ENCODE measurements around the gene KRT82. TPM values are rescaled to one million over a fixed set of nuclear protein-coding genes. Genes with fewer than 3 reads are reported as not detected.

The KRT82 gene
- total RNA-seq, 1 experiment from 2014 or later = not detected

DNA sequence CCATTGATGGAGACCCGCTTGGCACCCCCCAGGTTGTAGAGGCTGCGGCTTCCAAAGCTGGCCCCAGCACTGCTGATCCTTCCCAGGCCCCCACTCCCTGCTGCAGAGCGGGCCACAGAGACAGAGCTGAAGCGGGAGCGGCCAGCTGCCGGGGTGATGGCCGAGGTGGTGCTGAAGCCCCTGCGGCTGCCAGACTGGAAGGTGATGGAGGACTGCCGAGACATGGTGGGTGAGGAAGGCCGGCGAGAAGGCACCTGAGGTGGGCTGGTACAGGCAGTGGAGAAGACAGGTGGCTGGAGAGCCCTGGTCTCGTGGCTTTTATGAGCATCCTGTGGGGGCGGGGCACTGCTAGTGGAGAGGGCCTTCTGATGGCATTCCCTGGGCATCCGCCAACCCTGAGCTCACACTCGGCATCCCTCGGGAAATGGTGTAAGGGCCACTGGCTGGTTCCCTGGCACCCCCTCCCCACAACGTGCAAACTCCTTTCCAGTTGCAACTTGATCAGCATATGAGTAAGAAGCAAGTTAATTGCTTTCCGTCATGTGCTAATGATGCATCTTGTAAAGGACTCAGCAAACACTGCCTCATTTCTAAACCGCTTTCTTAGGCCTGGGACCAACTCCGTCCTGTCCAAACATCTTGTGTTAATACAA, 28.1 kb upstream of the KRT82 start, which contains the start of gene KRT75:
Gene KRT75, minus strand, starts transcription at position 291 of the 653 bp plus-strand sequence. Its CDS starts 67 bp downstream, at position 224.
- H3K36me3 ChIP-seq (ENCODE audit: control insufficient read depth, insufficient read depth, low read length) = no peaks in the 10 kb centered on the region

DNA sequence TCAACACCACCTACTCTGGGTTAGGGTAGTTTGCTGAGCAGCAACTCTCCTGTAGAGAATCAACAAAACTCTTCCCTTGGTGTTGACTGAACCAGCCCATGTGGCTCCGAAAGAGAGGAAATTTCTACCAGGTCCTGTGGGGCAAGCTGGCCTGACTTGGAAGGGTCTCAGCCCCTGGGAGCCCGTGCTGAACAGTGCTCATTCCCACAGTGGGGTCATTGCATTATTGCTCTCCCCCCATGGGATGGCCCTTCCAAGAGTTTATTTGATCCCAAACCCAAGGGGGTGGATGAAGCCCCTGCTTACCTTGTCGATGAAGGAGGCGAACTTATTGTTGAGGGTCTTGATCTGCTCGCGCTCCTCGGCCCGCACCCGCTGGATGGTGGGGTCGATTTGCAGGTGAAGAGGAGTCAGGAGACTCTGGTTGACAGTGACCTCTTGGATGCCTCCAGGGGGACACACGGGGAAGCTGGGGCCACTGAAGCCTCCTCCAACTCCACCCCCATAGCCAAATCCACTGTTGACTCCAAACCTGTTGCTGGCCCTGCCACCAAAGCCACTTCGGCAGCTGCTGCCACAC, 27.5 kb upstream of the KRT82 start:
- H3K4me3 ChIP-seq (ENCODE audit: low read depth, low read length) = no peak overlapping the region
- BruUV-seq (replicated peaks) = no TSS peak
- H3K9me3 ChIP-seq = no peaks in the 10 kb centered on the region
- Mint-ChIP-seq H3K4me3 (ENCODE audit: unreplicated experiment) (no peak overlapping the region), H3K27ac (ENCODE audit: unreplicated experiment) (no peak overlapping the region), H3K27me3 (ENCODE audit: insufficient read depth, unreplicated experiment) (peaks cover 9% of the 10 kb centered on the region), H3K36me3 (ENCODE audit: insufficient read depth, unreplicated experiment) (no peaks in the 10 kb centered on the region), H3K9me3 (ENCODE audit: unreplicated experiment) (no peaks in the 10 kb centered on the region), H3K4me1 (ENCODE audit: low read depth, unreplicated experiment) (peaks cover 13% of the 10 kb centered on the region)
- TF ChIP-seq CTCF (IDR thresholded peaks at IDR 0.05; ENCODE audit: insufficient read depth in 1 of 2, low read depth in 1 of 2, low read length in 1 of 2, severe bottlenecking in 1 of 2, unreplicated experiment in 1 of 2) = no peak
- POLR2A ChIA-PET = no interaction called here
- H3K4me1 ChIP-seq = 0 out of 2 replicates have a peak, but pooled peaks cover 9% of the 10 kb centered on the region
- H3K36me3 ChIP-seq (ENCODE audit: control insufficient read depth, insufficient read depth, low read length) = no peaks in the 10 kb centered on the region
- CTCF ChIA-PET = no interaction called here
- intact Hi-C loops (cut with micrococcal nuclease; ENCODE audit: unreplicated experiment) = no loop called here
- no peaks in the 10 kb centered on the region for H3K27me3 ChIP-seq (replicated peaks; ENCODE audit: control insufficient read depth, insufficient read depth, low read length)
- no peak for DNase-seq

More for the DNA sequence above, 28.1 kb upstream of the KRT82 start, which contains the start of gene KRT75:
- no peak for DNase-seq
- Mint-ChIP-seq H3K9me3 (ENCODE audit: unreplicated experiment) (no peaks in the 10 kb centered on the region), H3K4me3 (ENCODE audit: unreplicated experiment) (no peak within 1 kb of the TSS), H3K36me3 (ENCODE audit: insufficient read depth, unreplicated experiment) (no peaks in the 10 kb centered on the region), H3K4me1 (ENCODE audit: low read depth, unreplicated experiment) (peaks cover 13% of the 10 kb centered on the region), H3K27ac (ENCODE audit: unreplicated experiment) (no peak within 1 kb of the TSS), H3K27me3 (ENCODE audit: insufficient read depth, unreplicated experiment) (peaks cover 6% of the 10 kb centered on the region)
- no peak for TF ChIP-seq CTCF (IDR thresholded peaks at IDR 0.05; ENCODE audit: insufficient read depth in 1 of 2, low read depth in 1 of 2, low read length in 1 of 2, severe bottlenecking in 1 of 2, unreplicated experiment in 1 of 2)
- Histone ChIP-seq H3K27me3 (replicated peaks; ENCODE audit: control insufficient read depth, insufficient read depth, low read length) (no peaks in the 10 kb centered on the region), H3K9me3 (no peaks in the 10 kb centered on the region), H3K4me3 (ENCODE audit: low read depth, low read length) (no peak within 1 kb of the TSS), H3K4me1 (0 out of 2 replicates have a peak, but pooled peaks cover 9% of the 10 kb centered on the region)
- intact Hi-C loops (cut with micrococcal nuclease; ENCODE audit: unreplicated experiment) = no loop called here
- no TSS peak for BruUV-seq (replicated peaks)
- CTCF ChIA-PET = no interaction called here
- POLR2A ChIA-PET = no interaction called here

DNA sequence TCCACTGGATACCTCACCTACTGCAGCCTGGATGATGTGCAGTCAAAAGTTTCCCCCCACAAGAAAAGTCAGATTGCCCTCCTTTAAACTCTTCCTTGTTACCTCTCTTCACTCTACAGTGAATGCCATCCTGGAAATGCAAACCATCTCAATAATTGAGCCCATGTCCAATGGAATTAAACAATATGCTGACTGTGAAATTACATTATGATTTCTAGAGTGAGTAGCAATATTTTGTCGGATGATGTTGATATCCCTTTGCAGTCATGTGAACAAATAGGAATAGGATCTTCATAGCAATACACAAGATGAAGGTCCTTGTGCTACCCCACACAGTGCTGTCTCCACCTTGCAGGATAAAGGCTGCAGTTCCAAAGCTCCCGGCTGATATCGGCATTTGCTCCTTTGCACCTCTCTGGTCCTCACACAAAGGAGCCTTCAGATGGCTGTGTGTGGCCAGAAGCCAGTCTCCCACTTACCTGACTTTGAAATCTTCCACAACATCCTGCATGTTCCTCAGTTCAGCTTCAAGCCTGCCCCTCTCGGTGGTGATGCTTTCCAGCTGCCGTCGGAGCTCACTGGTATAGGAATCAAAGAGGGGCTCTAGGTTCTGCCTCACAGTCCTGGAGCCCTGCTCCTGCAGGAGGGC, 26.5 kb upstream of the KRT82 start:
- no peaks in the 10 kb centered on the region for H3K9me3 ChIP-seq
- CTCF ChIA-PET = no interaction called here
- no peak overlapping the region for H3K4me3 ChIP-seq (ENCODE audit: low read depth, low read length)
- Mint-ChIP-seq H3K27me3 (ENCODE audit: insufficient read depth, unreplicated experiment) (peaks cover 9% of the 10 kb centered on the region), H3K4me1 (ENCODE audit: low read depth, unreplicated experiment) (peaks cover 13% of the 10 kb centered on the region), H3K27ac (ENCODE audit: unreplicated experiment) (no peak overlapping the region), H3K36me3 (ENCODE audit: insufficient read depth, unreplicated experiment) (no peaks in the 10 kb centered on the region), H3K9me3 (ENCODE audit: unreplicated experiment) (no peaks in the 10 kb centered on the region), H3K4me3 (ENCODE audit: unreplicated experiment) (no peak overlapping the region)
- no TSS peak for BruUV-seq (replicated peaks)
- no peaks in the 10 kb centered on the region for H3K36me3 ChIP-seq (ENCODE audit: control insufficient read depth, insufficient read depth, low read length)
- intact Hi-C loops (cut with micrococcal nuclease; ENCODE audit: unreplicated experiment) = no loop called here
- H3K27me3 ChIP-seq (replicated peaks; ENCODE audit: control insufficient read depth, insufficient read depth, low read length) = no peaks in the 10 kb centered on the region
- POLR2A ChIA-PET = no interaction called here
- 0 out of 2 replicates have a peak, but pooled peaks cover 9% of the 10 kb centered on the region for H3K4me1 ChIP-seq
- no peak for TF ChIP-seq CTCF (IDR thresholded peaks at IDR 0.05; ENCODE audit: insufficient read depth in 1 of 2, low read depth in 1 of 2, low read length in 1 of 2, severe bottlenecking in 1 of 2, unreplicated experiment in 1 of 2)
- DNase-seq = no peak
